HG02885 (cell line): ENCODE data around the gene TRIP13.
"Not testable (repeated sequence)": the region's sequence is repeated elsewhere in the genome, so short reads cannot be mapped to it uniquely, and the experiment has no call there.

ENCODE experiments used
- ATAC-seq: cut with Tn5 transposase; IDR thresholded peaks from one replicate; pipeline ENCODE4 v1.9.1; 2021; ENCODE audit warnings: mild to moderate bottlenecking; ENCODE audit not compliant: unreplicated experiment, poor library complexity

Gene TRIP13

GRCh38 chr5:870956-871355 lies 21.7 kb upstream of the TRIP13 start:
- no peak for ATAC-seq

- ATAC-seq, result no peak
These were observed 20.9 kb upstream of the TRIP13 start for GRCh38 chr5:871596-872298.

GRCh38 chr5:872301-872700 lies 20.4 kb upstream of the TRIP13 start:
- ATAC-seq, result no peak

GRCh38 chr5:873328-873727 lies 19.4 kb upstream of the TRIP13 start:
- peak; percentile 84 for ATAC-seq

- ATAC-seq, result no peak
These were observed 16.8 kb upstream of the TRIP13 start for GRCh38 chr5:875931-876330.

DNA sequence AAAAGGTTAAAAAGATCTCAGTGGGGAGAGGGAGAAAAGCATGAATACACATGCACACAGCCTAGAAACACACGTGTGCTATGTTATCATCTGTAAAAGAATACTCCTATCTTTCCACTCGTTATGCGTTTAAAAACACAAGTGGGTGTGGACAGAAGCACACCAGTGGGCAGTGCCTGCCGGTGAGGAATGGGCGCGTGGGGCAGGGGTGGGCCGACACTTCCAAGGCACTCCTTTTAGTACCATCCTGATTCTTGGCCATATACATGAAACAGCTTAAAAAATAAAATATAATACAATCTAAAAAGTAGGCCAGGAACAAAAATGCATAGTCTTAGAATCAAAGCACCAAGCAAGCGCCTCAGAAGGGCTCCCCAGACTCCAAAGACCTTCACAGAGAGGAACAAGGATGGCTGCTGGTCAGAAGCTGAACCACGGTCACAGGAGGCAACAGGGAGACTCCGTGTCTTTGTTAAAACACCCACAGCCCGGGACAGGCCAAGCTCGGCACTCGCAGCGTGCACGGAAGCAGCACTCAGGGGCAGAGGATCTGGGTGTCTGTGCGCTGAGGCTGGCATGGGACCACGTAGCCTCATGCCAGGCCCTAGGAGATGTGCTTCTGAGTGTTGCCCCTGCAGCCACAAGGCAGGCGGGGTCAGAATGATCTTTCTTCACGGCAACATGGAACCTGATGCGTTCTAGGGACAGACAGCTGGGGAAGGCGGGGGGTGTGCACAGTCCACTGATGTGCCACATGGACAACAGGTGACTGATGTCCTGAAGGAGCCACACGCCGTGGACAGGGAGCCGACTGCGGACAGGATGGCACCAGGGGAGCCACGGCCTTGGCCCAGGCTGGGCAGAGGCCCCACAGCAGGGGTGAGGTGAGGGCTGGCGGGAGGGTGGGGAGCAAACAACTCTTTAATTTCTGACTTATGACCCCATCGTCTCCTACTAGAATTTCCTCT lies 16.0 kb upstream of the TRIP13 start:
- no peak for ATAC-seq

DNA sequence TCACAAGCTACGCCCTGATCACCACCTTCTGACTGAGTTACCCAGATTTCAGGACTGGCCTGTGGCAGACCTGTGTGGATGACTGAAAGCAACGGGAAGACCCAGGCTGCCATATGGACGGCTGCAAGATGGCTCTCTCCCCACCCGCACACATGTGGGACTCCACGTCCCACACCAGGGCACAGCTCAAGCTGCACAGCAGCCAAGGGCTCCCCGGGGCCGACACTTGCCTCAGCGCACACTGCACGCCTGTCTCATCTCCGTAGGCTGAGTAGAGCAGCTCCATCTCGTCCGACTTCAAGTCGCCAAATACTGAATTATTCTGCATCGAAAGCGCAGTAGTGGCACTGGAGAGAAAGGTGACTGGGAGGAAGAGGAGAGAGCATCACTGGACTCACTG lies 14.6 kb upstream of the TRIP13 start:
- no peak for ATAC-seq

DNA sequence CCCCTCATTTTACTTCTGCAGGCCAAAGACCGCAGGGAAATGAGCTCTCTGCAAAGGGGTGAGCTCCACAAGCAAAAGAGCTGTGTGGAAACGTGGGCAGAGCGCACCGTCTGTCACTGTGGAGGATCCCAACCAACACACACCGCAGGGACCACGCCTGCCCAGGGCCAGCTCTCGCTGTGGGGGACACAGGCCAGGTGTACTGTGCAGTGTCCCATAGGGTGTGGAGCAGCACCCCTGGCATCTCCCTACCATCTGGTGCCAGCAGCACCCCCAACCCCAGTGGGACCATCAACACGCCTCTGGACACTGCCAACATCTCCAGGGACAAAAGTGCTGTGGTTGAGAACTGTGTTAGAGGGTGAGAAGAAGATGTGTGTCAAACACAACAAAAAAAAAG lies 14.0 kb upstream of the TRIP13 start:
- ATAC-seq, result not testable (repeated sequence)

GRCh38 chr5:880816-881550 lies 11.7 kb upstream of the TRIP13 start:
- no peak for ATAC-seq

DNA sequence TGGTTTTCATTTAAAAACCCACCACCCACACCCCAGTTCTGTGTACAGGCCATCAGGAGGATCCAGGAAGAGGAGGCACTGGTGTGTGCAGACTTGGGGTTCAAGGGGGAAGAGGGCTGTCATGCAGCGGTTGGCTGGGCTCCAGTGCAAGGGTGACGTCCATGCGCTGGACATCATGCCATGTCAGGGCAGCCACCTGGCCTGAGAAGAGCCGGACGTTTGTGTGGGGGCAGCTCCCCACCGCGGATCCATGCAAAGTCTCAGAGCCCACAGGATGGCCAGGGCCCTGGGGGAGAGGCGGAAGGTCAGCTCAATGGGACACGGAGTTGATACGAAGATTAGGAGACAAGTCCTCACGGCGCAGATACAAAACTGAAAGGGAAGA lies 11.1 kb upstream of the TRIP13 start:
- no peak for ATAC-seq

GRCh38 chr5:882253-883183 lies 10.2 kb upstream of the TRIP13 start:
- no peak for ATAC-seq

GRCh38 chr5:883475-884181 lies 9.1 kb upstream of the TRIP13 start:
- no peak for ATAC-seq

DNA sequence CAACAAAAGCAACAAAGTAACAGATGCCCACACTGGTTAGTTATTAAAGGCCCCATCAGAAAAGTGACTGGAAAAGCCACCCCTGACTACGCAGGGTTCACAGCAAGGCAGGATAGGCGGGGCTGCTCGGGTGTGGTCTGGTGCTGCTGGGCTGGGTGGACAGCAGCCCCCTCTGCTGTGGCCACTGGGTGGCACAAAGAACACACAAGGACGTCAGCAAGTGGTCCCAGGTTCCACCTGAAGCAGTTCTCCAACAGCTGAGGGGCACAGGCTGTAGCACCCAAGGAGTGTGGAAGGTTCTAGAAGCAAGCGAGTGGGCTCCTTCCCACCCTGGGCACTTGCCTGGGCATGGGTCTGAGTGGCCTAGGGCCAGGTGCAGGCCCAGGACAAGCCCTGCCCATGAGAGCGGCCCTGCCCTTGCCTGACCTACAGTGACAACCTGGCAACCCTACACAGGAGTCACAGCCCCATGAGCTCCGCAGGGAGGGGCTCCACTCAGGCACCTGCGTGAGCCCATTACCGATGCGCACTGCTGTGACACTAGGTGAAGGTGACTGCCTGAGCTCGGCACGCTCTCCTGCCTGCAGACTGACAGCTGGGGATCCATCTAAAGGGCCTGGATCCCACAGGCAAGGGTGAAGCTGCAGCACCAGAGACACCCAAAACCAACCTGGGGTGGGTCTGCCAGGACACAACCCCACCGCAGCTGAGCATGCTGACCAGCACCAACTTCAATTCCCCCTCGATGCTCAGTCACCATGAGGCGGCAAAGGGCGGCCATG lies 8.1 kb upstream of the TRIP13 start:
- no peak for ATAC-seq

DNA sequence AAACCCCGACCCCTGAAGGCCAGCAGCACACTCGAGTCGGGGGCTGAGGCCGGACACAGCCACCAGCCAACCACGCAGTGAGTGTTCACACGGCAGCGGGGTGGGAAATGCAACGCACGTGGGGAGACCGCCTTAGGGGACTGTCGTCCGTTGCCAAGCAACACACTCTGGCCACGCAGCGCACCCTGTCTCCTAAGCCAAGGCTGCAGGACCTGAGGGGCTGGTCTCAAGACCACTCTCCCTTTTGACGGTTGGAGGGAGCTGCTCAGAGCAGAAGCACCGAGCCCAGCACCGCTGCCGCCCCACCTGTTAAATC lies 7.6 kb upstream of the TRIP13 start:
- ATAC-seq, result no peak

GRCh38 chr5:885529-885928 lies 7.2 kb upstream of the TRIP13 start:
- no peak for ATAC-seq

GRCh38 chr5:886036-886435 lies 6.6 kb upstream of the TRIP13 start:
- ATAC-seq, result no peak

GRCh38 chr5:886716-887325 lies 5.9 kb upstream of the TRIP13 start:
- no peak for ATAC-seq

DNA sequence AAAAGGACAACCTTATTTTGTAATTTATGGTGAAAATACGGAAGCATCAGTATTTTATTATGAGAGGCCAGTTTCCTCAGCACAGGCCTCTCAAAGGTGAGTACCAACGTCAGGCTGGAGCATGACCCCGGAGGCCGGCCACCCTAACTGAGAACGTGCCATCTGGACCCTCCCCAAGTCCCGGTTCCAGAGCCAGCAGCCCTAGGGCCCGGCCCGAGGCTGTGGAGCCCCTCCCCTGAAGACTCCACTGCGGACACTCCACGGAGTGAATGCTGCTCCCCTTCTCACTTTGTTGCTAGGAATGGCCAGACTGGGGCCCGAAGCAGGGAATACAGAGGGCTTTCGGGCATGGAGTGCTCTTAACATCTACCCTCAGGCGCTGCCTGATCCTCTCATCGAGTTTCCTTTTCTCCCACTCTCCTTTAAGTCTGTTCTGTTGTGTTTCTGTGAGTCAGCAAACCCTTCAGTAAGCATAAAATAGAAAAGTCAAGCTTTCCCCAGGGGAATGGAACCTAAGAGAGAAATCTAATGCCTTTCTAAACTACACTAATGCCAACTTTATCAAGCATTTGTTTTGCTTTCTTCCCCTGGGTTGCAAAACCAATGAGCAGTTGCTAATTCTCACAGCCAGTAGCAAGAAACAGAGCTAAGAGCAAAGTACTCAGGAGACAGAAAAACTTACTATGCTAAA lies 4.6 kb upstream of the TRIP13 start:
- no peak for ATAC-seq
